Measurements from ENCODE around the gene BET1L. TPM values are rescaled to one million over a fixed set of nuclear protein-coding genes. Genes with fewer than 3 reads are reported as not detected.
A peak's percentile ranks its signal among the peaks of the same experiment; 100 is the strongest.

The BET1L gene
- total RNA-seq, 1 donor from 2014 or later, result 42.0 TPM

DNA sequence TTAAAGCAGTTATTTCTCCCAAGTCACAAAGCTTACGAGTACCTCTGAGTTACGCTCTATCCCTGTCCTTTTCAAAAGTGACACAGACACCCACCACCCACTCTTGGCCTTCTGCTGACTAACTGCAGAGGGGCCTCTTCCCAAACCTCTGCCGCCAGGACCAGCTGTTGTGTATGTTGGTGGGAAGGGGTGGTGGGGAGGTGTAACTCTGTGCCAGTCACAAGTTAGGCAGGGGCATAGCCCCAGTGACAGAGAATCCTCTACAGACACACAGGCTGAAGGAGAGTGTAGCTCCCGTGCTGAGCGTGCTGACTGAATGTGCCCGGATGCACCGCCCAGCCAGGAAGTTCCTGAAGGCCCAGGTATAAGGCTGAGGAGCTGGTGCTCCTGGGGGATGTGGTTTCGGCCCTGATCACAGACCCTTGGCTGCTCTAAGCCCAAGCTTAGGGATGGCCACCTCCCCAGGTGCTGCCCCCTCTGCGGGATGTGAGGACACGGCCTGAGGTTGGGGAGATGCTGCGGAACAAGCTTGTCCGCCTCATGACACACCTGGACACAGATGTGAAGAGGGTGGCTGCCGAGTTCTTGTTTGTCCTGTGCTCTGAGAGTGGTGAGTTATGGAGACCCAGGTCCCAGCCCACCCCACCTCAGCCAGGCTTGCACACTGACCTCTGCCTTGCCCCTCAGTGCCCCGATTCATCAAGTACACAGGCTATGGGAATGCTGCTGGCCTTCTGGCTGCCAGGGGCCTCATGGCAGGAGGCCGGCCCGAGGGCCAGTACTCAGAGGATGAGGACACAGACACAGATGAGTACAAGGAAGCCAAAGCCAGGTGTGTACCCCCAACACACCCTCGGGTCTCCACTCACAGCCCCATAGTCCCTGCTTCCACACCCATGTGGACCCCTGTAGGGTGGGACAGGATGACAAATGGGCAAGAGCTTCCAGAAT, 5.2 kb upstream of the BET1L start:
- no peaks in the 10 kb centered on the region for H3K27me3 Mint-ChIP-seq (ENCODE audit: insufficient read depth)
- no peak overlapping the region for H3K27ac Mint-ChIP-seq
- no peak overlapping the region for H3K4me3 Mint-ChIP-seq

DNA sequence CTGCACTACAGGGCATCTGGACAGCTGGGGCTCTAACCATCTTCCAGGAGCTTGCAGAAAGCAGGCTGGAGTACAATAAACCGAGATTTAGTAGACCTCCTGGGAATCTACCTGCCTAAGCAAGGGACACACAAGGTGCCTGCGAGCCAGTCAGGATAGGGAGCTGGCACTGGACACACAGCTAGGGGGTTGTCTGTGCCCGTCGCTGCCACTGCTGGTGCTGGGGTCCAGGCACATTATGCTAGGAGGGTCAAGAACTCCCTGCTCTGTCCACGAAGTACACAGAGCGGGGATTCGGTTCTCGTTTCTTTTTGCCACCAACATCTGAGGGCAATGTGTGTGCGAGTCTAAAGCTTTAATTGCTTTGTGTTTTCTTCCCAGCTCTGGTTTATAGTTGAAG, 4.5 kb upstream of the BET1L start:
- H3K27ac Mint-ChIP-seq, result no peak overlapping the region
- peak overlapping the region; percentile 63 for H3K4me3 Mint-ChIP-seq
- intact Hi-C loops (cut with micrococcal nuclease), result no loop called here
- peaks cover 17% of the 10 kb centered on the region for H3K4me1 Mint-ChIP-seq (ENCODE audit: low read depth)
- H3K27me3 Mint-ChIP-seq (ENCODE audit: insufficient read depth), result no peaks in the 10 kb centered on the region
- H3K36me3 Mint-ChIP-seq (ENCODE audit: low read depth), result peaks cover 34% of the 10 kb centered on the region
- DNase-seq (ENCODE audit: low spot score), result no peak
- no peaks in the 10 kb centered on the region for H3K9me3 Mint-ChIP-seq

More for the DNA sequence above, 5.2 kb upstream of the BET1L start:
- DNase-seq (ENCODE audit: low spot score), result no peak
- intact Hi-C loops (cut with micrococcal nuclease), result no loop called here
- Mint-ChIP-seq H3K9me3 (no peaks in the 10 kb centered on the region), H3K4me1 (ENCODE audit: low read depth) (peaks cover 16% of the 10 kb centered on the region), H3K36me3 (ENCODE audit: low read depth) (peaks cover 31% of the 10 kb centered on the region)

DNA sequence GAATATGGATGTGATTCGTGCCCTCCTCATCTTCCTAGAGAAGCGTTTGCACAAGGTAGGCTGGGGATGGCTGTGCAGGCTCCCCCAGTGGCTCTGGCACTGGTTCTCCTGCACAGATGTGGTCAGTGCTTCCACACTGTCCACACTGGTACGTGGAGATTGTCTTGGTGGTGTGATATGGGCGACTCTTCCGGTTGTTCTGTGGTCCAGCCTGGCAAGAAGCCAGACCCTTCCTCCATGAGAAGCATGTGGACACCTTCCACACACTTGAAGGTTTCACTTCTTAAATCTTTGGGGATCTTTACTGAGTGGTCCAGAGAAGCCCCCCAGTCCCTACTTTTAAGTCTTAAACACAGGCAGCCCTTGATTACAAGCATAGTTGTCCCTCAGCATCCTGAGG, 4.1 kb upstream of the BET1L start:
- Mint-ChIP-seq H3K27ac (no peak overlapping the region), H3K36me3 (ENCODE audit: low read depth) (peaks cover 36% of the 10 kb centered on the region), H3K4me3 (peak overlapping the region; percentile 63), H3K9me3 (no peaks in the 10 kb centered on the region), H3K27me3 (ENCODE audit: insufficient read depth) (no peaks in the 10 kb centered on the region), H3K4me1 (ENCODE audit: low read depth) (peaks cover 21% of the 10 kb centered on the region)
- intact Hi-C loops (cut with micrococcal nuclease), result no loop called here
- DNase-seq (ENCODE audit: low spot score), result no peak

DNA sequence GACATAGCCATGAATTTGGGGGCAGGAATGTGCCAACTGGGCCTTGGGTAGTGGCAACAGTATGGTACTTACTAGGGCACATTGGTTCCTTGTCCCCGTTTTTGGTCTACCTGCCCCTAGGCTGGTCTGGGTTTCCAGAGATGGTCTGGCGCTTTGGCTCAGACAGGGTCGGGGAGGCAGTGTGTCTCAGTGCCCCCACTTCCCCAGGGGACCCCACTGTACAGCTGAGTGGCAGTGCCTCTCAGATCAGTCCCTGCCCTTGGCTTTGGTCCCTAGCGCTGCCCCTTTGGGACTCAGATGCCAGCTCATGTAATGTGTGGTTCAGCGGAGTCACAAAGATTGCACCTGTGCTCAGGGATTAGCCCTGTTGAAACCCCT, 3.6 kb upstream of the BET1L start:
- peaks cover 36% of the 10 kb centered on the region for H3K36me3 Mint-ChIP-seq (ENCODE audit: low read depth)
- H3K27me3 Mint-ChIP-seq (ENCODE audit: insufficient read depth), result no peaks in the 10 kb centered on the region
- no peak overlapping the region for H3K27ac Mint-ChIP-seq
- H3K9me3 Mint-ChIP-seq, result no peaks in the 10 kb centered on the region
- H3K4me1 Mint-ChIP-seq (ENCODE audit: low read depth), result peaks cover 26% of the 10 kb centered on the region
- DNase-seq (ENCODE audit: low spot score), result no peak
- peak overlapping the region; percentile 89 for H3K4me3 Mint-ChIP-seq
- intact Hi-C loops (cut with micrococcal nuclease), result no loop called here

DNA sequence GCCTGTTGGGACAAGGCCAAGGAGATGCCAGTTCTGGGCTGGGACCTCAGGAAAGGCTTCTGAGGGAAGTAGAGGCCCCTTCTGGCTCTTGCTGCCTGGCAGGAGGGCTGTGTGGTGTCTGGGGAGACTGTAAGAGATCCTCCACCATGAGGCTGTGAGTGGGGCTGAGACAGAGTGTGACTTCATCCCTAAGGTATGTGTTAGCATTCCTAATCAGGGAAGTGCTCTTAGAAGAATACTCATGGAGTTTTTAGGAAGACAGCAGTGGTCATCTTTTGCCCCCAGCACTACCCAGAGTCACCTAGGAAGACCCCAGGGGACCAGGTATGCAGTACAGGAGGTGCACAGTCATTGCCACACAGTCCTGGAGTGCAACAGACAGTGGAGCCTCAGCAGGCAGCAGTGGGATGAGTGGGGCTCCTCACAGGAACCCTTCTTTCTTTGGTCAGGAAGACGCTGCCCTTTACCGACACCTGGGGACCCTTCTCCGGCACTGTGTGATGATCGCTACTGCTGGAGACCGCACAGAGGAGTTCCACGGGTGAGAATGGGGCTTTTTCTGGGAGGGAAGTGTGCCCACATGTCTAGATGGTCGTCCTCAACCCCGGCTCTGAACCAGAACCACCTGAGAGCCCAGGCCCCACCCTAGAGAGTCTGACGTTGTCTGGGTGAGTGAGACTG, 3.1 kb upstream of the BET1L start:
- H3K27me3 Mint-ChIP-seq (ENCODE audit: insufficient read depth), result no peaks in the 10 kb centered on the region
- peaks cover 36% of the 10 kb centered on the region for H3K36me3 Mint-ChIP-seq (ENCODE audit: low read depth)
- intact Hi-C loops (cut with micrococcal nuclease), result no loop called here
- H3K4me3 Mint-ChIP-seq, result peak overlapping the region; percentile 89
- DNase-seq (ENCODE audit: low spot score), result no peak
- peaks cover 31% of the 10 kb centered on the region for H3K4me1 Mint-ChIP-seq (ENCODE audit: low read depth)
- no peaks in the 10 kb centered on the region for H3K9me3 Mint-ChIP-seq
- peak overlapping the region; percentile 95 for H3K27ac Mint-ChIP-seq

DNA sequence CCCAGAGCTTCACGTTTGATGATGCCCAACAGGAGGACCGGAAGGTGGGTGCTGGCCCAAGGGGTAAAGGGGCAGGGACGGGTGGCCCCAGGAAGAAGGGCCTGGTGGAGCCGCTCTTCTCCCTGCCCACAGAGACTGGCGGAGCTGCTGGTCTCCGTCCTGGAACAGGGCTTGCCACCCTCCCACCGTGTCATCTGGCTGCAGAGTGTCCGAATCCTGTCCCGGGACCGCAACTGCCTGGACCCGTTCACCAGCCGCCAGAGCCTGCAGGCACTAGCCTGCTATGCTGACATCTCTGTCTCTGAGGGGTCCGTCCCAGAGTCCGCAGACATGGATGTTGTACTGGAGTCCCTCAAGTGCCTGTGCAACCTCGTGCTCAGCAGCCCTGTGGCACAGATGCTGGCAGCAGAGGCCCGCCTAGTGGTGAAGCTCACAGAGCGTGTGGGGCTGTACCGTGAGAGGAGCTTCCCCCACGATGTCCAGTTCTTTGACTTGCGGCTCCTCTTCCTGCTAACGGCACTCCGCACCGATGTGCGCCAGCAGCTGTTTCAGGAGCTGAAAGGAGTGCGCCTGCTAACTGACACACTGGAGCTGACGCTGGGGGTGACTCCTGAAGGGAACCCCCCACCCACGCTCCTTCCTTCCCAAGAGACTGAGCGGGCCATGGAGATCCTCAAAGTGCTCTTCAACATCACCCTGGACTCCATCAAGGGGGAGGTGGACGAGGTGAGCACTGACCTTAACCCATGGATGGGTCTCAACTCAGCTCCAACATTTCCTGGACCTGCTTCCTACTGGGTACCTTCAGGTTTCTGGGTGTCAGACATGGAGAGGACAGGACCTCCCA, 2.3 kb upstream of the BET1L start:
- H3K4me3 Mint-ChIP-seq, result peak overlapping the region; percentile 89
- H3K27me3 Mint-ChIP-seq (ENCODE audit: insufficient read depth), result no peaks in the 10 kb centered on the region
- peaks cover 33% of the 10 kb centered on the region for H3K4me1 Mint-ChIP-seq (ENCODE audit: low read depth)
- no peaks in the 10 kb centered on the region for H3K9me3 Mint-ChIP-seq
- H3K27ac Mint-ChIP-seq, result peak overlapping the region; percentile 95
- H3K36me3 Mint-ChIP-seq (ENCODE audit: low read depth), result peaks cover 34% of the 10 kb centered on the region
- DNase-seq (ENCODE audit: low spot score), result no peak
- intact Hi-C loops (cut with micrococcal nuclease), result loop anchor here (2.0 to 5.0 kb wide), 3 partner anchors 99 to 598 kb away; partner anchors contain the start of genes PHRF1, PIDD1 and RPLP2

DNA sequence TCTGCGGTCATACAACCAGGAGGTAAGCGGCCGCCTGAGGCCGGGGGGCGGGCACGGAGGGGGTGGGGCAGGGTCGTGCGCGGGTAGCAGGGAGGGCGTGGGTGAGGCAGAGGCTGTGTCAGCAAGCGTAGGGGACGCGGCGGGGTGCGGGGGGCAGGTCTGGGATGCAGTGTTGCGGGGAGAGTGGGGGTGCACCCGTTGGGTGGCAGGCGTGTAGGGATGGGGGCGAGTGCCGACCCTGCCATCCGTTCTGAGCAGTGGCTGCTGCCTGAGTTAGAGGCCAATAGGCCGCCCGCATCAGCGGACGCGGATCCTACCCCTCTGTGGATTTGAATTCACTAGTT, 1.7 kb upstream of the BET1L start:
- intact Hi-C loops (cut with micrococcal nuclease), result loop anchor here (1.0 to 5.0 kb wide), 4 partner anchors 100 to 598 kb away; partner anchors contain the start of genes HRAS, PHRF1, PIDD1 and RPLP2
- Mint-ChIP-seq H3K4me3 (peak overlapping the region; percentile 89), H3K27me3 (ENCODE audit: insufficient read depth) (no peaks in the 10 kb centered on the region), H3K4me1 (ENCODE audit: low read depth) (peaks cover 39% of the 10 kb centered on the region), H3K36me3 (ENCODE audit: low read depth) (peaks cover 33% of the 10 kb centered on the region), H3K9me3 (no peaks in the 10 kb centered on the region), H3K27ac (peak overlapping the region; percentile 95)
- no peak for DNase-seq (ENCODE audit: low spot score)

DNA sequence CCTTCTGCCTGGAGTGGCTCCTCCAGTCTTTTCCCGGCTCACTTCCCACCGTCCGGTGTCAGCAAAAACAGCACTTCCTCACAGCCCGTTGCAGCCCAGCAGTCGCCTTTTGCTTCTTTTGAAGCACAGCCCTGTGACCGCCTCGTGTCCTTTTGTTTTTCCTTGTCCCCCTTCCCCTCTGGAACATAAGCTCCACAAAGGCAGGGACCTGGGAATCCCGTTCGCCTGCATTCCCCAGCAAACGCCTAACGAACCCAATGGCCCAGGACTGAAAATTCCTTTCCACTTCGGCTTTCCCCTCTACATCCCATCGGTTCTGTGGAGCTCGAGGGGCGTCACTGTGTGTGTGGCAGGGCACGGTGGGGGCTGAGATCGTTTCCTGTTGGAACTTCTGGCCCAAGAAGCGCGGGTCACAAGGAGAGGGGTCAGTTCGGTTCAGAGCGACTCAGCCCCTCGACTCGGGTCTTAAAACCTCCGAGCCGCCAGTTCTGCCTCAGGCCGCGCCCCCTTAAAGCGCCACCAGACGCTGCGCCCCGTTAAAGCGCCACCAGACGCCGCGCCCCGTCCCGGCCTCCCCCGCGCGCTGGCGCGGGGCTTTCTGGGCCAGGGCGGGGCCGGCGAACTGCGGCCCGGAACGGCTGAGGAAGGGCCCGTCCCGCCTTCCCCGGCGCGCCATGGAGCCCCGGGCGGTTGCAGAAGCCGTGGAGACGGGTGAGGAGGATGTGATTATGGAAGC, 1.1 kb upstream of the BET1L start:
- Mint-ChIP-seq H3K36me3 (ENCODE audit: low read depth) (peaks cover 36% of the 10 kb centered on the region), H3K4me3 (peak overlapping the region; percentile 89), H3K4me1 (ENCODE audit: low read depth) (peaks cover 45% of the 10 kb centered on the region), H3K27me3 (ENCODE audit: insufficient read depth) (no peaks in the 10 kb centered on the region), H3K27ac (peak overlapping the region; percentile 95), H3K9me3 (no peaks in the 10 kb centered on the region)
- DNase-seq (ENCODE audit: low spot score), result peak; percentile 84
- intact Hi-C loops (cut with micrococcal nuclease), result loop anchor here (1.0 to 5.0 kb wide), 4 partner anchors 100 to 599 kb away; partner anchors contain the start of genes HRAS, PHRF1, PIDD1 and RPLP2

DNA sequence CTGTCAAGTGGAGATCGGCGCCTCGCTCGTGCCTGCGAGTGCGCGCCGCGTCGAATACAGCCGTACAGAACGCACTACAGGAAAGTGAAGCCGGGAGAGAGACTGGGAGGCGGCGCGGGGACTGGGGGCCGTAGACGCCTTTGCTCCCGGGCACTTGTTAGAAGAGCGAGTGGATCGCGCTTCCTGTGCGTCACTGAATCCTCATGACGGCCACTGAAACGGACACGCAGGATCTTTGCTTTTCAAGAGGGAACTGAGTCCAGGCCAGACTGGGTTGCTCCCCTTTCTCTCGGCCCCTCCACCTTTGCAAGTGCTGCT, 623 bp upstream of the BET1L start:
- peaks cover 34% of the 10 kb centered on the region for H3K36me3 Mint-ChIP-seq (ENCODE audit: low read depth)
- H3K4me3 Mint-ChIP-seq, result peak overlapping the region; percentile 89
- intact Hi-C loops (cut with micrococcal nuclease), result loop anchor here (1.0 to 5.0 kb wide), 9 partner anchors 28 to 599 kb away; partner anchors contain the start of genes HRAS, PHRF1, PIDD1 and PSMD13
- DNase-seq (ENCODE audit: low spot score), result no peak
- H3K27me3 Mint-ChIP-seq (ENCODE audit: insufficient read depth), result no peaks in the 10 kb centered on the region
- peak overlapping the region; percentile 95 for H3K27ac Mint-ChIP-seq
- no peaks in the 10 kb centered on the region for H3K9me3 Mint-ChIP-seq
- H3K4me1 Mint-ChIP-seq (ENCODE audit: low read depth), result peaks cover 50% of the 10 kb centered on the region

DNA sequence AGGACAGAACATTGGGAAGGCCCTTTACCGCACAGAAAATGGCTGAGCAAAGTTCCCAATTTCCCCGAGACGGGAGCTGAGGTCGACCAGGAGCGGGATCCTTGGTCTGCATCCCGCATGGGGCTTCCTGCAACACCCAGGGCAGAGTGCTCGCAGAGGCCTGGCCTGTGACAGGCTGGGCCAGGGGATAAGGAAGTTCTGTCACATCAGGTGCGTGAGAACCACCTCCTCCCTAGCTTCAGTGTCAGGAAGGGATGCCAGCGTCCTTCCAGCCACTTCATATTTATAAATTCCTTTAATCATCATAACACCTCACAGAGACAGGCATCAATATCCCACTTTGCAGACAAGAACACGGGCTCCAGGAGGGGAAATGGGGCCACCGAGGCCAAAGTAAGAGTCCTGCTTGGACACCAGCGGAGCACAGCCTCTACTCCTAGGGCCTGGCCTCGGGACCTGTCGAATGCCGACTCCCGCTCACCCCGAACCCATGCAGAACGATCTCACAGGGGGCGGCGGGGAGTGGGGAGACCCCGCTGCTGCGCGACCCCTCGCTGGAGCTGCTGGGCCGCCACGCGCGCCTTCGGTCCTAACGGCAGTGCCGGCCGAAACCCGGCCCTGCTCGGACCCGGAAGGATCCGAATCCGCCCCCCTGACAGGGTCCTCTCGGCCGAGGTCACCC, 532 bp downstream of the BET1L start:
- intact Hi-C loops (cut with micrococcal nuclease), result loop anchor here (1.0 to 5.0 kb wide), 7 partner anchors 30 to 601 kb away; partner anchors contain the start of genes PHRF1, PIDD1, PSMD13 and RNH1
- Mint-ChIP-seq H3K27me3 (ENCODE audit: insufficient read depth) (no peaks in the 10 kb centered on the region), H3K4me1 (ENCODE audit: low read depth) (peaks cover 61% of the 10 kb centered on the region), H3K27ac (peak overlapping the region; percentile 98), H3K36me3 (ENCODE audit: low read depth) (peaks cover 33% of the 10 kb centered on the region), H3K9me3 (no peaks in the 10 kb centered on the region), H3K4me3 (peak overlapping the region; percentile 89)
- no peak for DNase-seq (ENCODE audit: low spot score)

DNA sequence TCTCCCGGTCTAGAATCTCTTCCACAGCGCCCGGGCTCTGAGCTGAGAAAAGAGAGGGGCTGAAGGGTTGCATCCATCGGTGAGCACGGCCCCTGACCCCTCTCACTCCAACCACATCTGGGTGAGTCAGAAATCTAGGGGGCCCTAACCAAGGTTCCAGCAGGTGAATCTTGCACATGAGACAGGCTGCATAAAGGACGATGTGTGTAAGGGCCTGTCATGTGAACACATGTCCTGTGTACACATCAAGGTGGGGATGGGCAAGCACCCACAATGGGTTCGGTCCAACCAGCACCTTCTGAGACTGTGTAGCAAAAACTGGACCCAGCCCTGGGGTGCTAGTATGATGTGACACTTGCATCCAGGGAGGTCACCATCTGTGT, 1.2 kb downstream of the BET1L start:
- H3K9me3 Mint-ChIP-seq, result no peaks in the 10 kb centered on the region
- H3K4me1 Mint-ChIP-seq (ENCODE audit: low read depth), result peaks cover 60% of the 10 kb centered on the region
- peak overlapping the region; percentile 98 for H3K27ac Mint-ChIP-seq
- no peaks in the 10 kb centered on the region for H3K27me3 Mint-ChIP-seq (ENCODE audit: insufficient read depth)
- intact Hi-C loops (cut with micrococcal nuclease), result loop anchor here (2.0 to 5.0 kb wide), 3 partner anchors 201 to 601 kb away; partner anchors contain the start of genes PHRF1, PIDD1 and RPLP2
- no peak for DNase-seq (ENCODE audit: low spot score)
- H3K4me3 Mint-ChIP-seq, result peak overlapping the region; percentile 89
- peaks cover 30% of the 10 kb centered on the region for H3K36me3 Mint-ChIP-seq (ENCODE audit: low read depth)
